GM18502 (cell line): ENCODE measurements around the gene ACRBP.

Experiments used
- ATAC-seq: cut with Tn5 transposase; IDR thresholded peaks from one replicate; pipeline ENCODE4 v1.9.1; 2021; ENCODE audit warnings: mild to moderate bottlenecking; ENCODE audit not compliant: unreplicated experiment, poor library complexity

ACRBP gene

DNA sequence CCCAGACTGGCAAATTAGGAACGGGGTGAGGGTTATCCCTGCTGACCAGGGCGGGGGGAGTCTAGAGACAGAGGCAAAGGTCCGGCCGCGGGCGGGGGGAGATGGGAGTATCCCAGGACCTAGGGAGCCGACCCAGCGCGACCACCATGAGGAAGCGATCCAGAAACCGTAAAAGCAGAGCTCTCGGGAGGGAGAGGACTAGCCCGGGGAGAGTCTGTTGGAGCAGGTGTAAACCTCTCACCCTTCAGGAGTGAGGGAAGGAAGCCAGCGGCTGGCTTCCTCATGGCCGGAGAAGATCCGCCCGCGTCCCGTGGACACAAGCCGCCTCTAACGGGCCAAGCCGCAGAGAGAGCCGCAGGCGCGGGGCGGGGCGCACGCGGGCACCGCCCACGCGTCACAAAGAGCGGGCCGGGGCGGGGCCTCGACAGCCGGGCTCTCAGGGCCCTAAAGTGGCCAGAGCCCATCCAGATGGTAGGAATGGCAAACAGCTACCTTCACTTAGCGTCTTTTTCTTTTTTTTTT lies at the start of gene ACRBP:
Gene ACRBP, minus strand, starts transcription at position 350 of the 522 bp plus-strand sequence. Its CDS starts 66 bp downstream, at position 284.
- ATAC-seq: no peak

DNA sequence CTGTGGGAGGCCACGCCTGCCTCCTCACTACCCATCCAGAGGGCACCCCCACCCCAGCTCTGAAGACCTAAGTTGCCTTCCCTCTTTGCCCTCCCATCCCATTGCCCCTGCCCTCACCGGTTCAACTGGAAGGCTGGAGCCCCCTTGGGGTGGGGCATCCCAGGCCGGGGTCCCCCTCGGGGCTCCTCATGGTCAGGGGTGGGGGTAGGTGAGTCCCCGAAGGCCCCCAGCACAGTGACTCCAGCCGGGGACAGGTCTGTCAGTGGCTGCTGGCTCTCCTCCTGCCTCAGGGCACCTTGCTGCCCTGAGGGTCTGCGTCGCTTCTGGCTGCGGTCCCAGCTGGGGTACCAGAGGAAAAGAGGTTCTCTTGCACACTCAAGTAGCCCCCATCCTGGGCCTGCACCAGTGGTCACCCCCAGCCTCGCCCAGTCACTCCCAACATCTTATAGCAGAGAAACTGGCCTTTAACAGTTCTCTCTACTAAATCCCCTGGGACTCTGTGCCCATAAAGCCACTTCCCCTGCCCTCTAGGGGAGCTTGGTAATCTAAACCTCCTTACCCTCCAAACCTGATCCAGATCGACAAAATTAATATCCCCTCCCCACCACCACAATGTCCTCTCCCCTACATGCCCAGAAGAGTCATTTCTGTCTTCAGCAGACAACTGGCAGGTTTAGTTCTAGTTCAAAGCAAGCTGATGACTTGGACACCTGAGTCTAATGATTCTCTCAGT lies 48.2 kb upstream of the ACRBP start:
- no peak for ATAC-seq

DNA sequence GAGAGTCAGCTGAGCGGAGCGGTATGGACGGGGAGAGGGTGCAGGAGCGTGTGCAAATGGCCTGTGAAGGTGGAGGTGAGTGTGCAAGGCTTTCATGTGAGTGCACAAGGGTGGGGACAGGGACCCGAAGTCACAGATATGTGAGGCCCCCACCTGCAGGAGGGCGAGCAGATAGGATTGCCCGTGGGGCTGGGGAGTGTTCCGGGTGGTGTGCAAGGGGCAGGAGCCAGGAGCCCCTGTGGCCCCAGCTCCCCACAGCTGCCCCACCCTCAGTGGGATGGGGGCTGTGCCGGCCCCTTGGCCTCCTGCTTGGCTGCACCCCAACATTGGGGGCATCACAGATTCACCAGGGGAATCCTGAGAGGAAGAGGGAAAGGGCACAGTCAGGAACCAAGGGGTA lies 47.5 kb upstream of the ACRBP start:
- ATAC-seq: no peak

DNA sequence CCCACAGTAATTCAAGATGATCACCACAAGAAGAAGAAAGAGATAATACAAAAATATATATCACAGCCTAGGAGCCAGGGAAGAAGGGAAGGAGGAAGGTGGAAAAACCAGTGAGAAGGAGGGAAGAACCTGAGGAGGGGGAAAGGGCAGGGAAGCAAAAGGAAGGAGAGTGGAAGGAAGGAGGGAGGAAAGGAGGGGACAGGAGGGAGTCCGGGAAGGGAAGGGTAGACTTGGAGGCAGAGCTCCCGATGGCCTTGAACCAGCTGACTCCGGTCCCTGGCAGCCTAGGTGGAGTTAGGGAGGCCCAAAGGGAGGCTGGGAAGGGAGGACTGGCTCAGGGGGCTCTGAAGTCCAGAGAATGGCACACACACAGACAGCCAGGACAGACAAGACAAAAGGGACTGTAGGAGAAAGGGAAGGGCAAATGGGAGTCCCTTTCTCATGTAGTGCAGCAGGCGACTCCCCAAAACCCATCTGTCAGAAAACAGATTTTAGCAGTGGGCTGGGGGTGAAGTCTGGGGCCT lies 46.7 kb upstream of the ACRBP start:
- ATAC-seq: no peak

DNA sequence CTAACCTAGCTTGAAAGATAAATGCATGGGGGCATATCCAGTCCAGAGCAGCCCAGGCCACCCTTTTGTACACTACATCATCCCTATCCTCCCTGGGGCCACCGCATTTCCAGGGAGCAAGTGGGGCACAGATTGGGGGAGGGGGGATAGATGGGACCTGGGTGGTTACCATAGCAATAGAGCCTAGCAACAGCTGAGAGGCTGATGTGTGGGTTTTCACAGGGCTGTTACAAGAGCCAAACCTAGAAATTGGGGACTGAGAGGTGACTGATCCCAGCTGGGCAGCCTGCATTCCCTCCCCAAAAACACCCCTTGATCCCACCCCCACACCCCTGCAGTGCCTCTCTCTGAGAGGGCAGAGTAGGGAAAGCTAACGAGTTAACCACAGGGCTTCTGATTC lies 45.7 kb upstream of the ACRBP start:
- no peak for ATAC-seq

DNA sequence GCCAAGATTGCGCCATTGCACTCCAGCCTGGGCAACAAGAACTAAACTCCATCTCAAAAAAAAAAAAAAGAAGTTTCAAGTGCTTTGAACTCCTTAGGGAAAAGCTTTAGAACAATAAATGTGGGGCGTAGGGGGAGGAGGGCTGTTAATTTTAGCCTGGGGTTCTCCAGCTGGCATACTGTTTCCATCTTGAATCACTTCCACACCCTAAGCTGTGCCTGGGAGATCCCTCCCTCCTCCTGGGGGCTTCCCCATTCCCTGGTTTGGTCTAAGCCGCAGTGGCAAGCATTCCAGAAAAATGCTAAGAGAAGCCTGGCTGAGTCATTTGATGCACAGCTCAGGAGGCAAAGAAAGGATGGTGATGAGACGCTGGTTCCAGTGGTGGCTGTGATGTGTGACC lies 44.2 kb upstream of the ACRBP start:
- ATAC-seq: no peak

DNA sequence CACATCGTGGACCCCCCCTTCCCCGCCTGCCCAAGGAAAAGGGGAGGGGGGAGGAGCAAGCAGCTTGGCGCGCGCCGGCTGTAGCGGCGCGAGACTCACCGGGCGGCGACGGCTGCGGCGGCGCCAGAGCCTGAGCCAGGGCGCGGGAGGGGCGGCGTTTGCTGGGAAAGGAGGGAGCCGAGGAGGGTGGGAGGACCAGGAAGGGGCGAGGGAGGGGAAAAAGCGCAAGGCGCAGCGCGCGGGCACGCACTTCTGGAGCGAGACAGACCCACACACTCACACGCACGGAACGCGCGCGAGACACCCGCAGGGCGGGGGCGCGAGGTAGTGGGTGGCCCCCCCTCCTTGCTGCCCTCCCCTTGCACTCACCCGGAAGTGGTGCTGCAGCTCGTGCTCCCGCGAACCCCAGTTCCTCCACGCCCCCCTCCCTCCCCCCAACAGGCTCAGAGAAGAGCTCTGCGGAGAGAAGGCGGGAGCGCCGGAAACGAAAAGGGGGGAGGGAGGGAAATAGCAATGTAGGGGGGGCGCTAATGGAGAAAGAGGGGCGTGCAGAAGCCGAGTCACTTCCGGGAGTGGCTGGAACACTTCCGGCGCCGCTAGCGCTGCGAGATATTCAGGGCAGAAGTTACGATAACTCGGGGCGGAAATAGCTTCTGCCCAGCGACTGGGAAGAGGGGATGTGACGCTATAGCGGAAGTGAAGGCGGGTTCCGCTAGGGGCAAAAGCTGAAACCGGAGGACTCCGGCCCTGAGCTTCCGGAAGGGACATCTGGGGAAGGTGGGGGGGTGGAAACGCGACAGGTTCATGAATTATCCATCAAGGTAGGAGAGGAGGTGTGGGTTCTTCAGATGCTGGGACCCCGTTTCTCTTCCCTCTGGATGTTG lies 42.0 kb upstream of the ACRBP start, which contains the start of gene ZNF384:
Gene ZNF384, minus strand, starts transcription at position 377 of the 884 bp plus-strand sequence. CDS start 9,855 bp downstream, outside the sequence.
- peak; percentile 82 for ATAC-seq

DNA sequence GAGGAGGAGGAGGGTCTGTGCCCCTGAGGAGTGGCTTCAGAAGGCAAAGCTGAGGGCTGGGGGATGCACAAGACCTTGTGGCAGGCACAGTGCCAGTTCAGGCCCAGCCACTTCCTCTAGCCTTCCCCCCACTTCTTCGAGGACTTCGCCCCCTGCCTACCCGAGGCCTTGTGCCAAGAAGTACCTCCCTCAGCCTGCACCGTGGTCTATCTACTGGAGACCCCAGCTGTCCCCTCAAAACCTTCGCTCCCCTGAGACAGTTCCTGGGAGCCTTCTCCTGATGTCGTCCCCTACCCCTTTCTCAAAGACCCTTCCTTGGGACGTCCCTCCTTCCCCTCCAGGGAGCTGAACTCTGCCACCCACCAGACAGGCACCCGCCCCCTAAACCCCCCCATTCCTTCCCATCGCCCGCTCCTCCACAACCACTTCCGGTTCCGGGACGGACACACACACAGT lies 41.3 kb upstream of the ACRBP start:
- ATAC-seq: peak; percentile 7

DNA sequence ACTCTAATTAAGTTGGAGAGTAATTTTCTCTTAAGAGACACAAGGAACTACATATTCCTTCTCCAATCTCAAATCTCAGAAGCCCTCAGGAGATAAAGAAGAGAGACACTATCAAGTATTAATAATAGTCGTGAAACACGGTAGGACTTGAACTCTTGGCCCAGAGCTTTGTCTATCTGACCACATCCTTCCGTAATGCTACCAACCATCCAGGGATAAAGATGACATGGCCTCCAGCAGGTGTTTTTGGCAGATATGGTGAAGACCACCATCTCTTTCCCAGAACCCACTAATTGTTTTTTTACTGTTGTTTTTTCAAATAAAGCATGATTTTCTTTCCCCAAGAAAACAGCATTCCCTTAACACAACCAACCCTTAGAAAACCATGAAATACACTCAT lies 38.6 kb upstream of the ACRBP start:
- ATAC-seq: no peak

DNA sequence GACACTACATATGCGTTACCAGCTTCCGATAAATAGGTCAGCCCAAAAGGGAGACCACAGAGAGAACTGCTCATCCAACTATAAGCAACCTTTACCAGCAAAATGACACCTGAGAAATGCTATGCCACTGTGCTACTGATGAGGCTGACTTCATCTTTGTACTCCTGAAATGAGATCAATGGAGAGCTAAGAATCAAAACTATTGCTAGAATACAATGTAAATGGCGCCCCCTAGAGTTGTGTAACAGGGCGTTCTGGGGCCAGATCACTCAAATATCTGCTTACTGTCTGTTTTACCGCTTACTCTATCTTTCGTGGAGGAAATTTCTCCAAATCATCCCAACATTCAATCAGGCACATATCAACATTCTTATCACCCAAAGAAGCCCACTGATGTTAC lies 37.4 kb upstream of the ACRBP start:
- ATAC-seq: no peak

DNA sequence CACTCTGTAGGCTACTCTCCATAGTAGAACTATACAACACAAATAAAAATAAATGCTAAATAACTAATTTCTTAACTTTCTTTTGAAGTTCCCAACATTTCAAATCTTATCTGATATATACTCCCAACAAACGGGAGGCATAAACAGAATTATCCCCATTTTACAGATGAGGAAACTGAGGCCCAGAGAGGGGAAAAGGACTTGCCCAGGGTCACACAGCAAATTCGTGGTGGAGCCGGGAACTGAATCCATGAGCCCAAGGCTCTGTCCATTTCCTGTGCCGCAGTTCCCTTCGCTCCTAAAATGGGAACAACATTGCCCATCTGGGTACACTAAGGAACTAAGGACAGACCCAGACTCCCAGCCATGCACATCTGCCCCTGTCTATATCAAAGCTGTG lies 29.7 kb upstream of the ACRBP start:
- no peak for ATAC-seq

DNA sequence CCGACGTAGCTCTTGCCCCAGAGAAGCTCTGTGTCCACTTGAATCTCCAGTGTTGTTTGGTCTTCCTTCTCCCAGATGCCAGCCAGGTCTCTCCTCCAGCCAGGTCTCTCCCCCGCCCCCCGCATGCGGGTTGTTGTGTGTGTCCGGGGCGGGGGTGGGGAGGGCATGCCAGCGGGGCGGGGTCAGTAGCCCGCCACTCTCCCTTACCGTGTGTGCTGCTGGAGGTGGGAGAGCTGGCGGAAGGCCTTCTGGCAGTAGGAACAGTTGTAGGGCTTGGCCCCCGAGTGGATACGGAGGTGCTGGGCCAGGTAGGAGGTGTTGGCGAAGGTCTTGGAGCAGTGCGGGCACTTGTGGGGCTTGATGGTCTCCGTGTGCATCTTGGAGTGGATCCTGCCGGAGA lies 24.9 kb upstream of the ACRBP start:
- no peak for ATAC-seq

DNA sequence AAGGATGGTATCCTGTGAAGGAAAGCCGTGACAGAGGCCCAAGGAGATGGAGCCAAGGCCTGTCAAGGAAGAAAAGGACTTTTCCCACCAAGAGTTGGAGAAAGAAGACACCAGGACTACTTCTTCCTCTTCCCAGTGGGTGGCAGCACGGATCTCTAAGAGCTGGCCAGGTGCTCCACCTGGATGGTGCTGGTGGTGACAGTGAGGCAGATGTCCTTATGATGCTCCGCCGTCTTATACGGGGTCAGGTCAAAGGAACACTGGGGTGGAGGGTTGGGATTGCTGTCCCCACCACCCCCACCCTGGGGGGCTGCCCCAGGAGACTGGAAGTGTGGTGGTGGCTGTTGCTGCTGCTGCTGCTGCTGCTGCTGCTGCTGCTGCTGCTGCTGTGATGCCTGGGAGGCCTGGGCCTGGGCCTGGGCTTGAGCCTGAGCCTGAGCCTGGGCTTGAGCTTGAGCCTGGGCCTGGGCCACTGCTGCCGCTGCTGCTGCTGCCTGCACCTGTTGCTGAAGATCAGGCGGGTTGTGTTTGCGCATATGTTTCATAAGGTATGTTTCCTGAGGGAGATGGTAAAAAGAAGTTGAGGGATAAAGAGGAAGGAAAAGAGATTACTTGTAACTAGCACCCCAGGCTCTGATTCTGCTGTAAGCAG lies 20.5 kb upstream of the ACRBP start:
- no peak for ATAC-seq

DNA sequence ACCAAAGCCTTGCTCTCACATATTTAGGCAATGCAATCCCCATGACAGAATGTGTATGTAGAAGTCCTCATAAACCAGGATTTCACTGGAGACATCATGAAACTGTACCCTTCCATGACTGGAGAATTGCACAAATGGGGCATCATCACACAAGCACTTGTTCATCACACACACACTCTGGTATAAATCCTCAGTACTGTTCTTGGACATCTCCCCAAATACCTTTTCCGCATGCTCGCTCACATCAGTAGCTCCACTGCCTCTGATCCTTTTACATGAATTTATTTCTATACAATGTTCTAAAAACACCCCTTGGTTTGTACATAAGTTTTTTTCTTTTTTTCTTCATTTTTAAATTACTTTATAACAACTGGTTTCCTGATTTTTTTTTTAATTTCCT lies 19.0 kb upstream of the ACRBP start:
- ATAC-seq: no peak

DNA sequence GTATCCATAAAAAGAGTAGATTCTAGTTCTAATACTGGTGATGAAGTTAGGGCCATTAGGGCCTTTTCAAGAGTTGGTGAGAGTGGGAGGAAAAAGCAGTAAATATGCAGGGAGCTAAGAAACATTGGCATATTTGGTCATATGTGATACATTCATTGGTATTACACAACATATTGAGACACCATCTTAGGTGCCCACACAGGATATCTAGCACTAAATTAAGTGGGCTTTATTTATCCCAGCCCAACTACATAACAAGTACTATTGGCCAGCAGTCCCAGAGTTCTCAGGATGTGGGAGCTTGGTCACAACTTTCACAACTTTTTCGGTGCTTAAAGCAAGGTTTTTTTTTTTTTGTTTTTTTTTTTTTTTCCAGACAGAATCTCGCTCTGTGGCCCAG lies 17.7 kb upstream of the ACRBP start:
- no peak for ATAC-seq

DNA sequence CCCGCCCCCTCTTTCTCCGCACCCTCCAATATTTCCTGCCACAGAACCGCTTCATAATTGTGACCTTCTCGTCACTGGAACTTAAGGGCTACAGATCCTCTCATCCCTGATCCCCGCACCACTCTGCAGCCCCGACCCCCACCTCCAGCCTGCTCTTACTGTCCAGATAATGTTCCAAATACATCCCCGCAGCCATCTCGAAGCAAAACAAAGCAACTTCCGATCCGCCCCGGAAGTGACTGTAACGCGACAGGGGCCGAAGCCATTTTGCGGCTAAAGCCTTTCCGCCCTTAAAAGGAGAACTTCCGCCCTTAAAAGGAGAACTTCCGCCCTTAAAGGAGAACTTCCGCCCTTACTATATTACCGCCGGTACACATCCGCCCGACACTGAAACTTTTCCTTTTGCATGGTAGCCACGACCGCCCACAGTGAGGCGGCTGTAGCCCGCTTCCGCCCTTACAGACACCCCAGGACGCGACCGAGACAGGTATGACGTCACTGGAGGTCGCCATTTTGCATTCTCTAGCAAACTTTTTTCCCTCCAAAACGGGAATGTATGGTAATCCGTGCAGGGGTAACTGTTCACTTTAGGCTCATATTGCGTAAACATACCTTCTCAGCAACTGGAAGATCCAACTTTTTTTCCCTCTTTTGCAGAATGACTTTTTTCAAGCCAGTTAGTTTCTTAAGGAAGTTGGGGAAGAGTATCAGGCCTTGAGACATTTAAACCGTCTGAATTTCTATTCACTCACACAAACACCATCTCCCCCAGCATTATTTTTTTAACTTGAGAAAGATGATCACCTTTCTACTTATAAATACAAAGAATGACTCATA lies 15.9 kb upstream of the ACRBP start, which contains the start of gene ING4:
Gene ING4, minus strand, starts transcription at position 214 of the 837 bp plus-strand sequence. Its CDS starts 18 bp downstream, at position 196.
- peak; percentile 97 for ATAC-seq

DNA sequence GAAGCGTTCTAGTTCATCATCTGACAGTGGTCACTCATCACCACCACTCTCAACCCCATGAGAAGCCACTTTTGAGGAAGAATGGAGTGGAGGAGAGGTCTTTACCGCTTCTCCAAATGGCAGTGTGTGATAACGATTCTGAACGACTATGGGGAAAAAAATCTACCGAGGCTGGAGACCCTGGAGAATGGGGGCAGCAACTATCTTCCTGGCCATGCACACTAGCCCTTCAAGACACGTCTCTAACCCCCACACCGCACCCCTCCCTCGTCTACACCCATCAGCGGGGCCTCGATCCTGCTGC lies 15.3 kb upstream of the ACRBP start:
- ATAC-seq: no peak

DNA sequence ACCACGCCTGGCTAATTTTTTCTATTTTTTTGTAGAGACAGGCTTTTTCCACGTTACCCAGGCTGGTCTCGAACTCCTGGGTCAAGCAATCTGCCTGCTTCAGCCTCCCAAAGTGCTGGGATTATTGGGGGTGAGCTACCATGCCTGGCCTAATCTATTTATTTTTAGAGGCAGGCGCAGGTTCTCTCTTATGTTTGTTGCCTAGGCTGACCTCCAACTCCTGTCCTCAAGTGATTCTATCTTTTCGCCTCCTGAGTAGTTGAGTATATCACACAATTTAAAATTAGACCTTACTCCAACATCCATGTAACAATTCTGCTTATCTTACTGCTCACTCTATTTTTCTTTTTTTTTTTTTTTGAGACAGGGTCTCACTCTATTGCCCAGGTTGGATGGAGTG lies 6.8 kb upstream of the ACRBP start:
- no peak for ATAC-seq

DNA sequence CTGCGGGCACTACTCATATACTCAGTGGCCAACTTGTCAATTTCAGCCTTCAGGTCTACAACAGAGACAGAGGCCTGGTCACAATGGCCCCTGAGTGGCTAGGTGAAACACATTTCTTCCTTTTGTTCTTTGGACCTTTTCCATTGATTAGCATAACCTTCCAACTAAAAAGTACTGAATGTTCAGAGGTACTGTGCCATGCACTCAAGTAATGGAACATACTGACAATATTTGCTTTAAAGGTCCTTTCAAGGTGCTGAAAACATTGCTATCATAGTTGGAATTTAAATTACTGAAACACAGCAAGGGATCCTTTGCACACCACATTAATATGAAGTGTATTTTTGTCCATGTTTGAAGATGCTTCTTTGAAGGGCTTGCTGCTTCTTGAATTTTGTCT lies 6.1 kb upstream of the ACRBP start:
- no peak for ATAC-seq

DNA sequence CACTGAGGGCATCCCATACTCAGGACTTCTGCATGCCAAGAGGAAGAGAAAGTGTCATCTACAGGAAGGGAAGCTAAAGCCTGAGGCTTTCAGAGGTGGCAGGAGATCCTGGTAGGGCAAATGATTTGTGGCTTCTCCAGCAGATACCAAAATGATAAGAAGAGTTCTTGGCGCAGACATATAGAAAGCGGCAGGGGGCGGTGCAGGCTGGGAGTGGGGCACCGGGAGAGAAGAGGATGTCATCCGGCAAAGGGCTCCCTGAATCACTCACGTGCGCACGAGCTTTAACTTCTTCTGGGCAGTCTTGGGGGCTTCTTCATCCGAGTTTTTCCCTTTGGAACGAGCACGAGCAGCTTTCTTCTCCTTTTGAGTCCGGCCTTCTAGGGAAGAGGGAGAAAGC lies 5.2 kb upstream of the ACRBP start:
- no peak for ATAC-seq
